Glutamatergic neuron (in vitro differentiated cells): Measurements from ENCODE around the gene MTREX. TPM values are rescaled to one million over a fixed set of nuclear protein-coding genes. Genes with fewer than 3 reads are reported as not detected.

ENCODE experiments used
- DNase-seq: peaks from one replicate; pipeline ENCODE4 v3.0.0; 2022
- H3K27ac Mint-ChIP-seq: one replicate; pipeline ENCODE4 v1.8.0; 2020; ENCODE audit warnings: mild to moderate bottlenecking, mixed read lengths, inconsistent platforms; ENCODE audit not compliant: unreplicated experiment
- H3K27me3 Mint-ChIP-seq: one replicate; pipeline ENCODE4 v1.8.0; 2020; ENCODE audit warnings: mild to moderate bottlenecking, moderate library complexity, mixed read lengths, inconsistent platforms; ENCODE audit not compliant: unreplicated experiment
- H3K36me3 Mint-ChIP-seq: one replicate; pipeline ENCODE4 v1.8.0; 2020; ENCODE audit warnings: mild to moderate bottlenecking, mixed read lengths, inconsistent platforms; ENCODE audit not compliant: unreplicated experiment
- H3K4me1 Mint-ChIP-seq: one replicate; pipeline ENCODE4 v1.8.0; 2020; ENCODE audit warnings: mild to moderate bottlenecking, low read depth, mixed read lengths, inconsistent platforms; ENCODE audit not compliant: unreplicated experiment
- H3K4me3 Mint-ChIP-seq: one replicate; pipeline ENCODE4 v1.8.0; 2020; ENCODE audit warnings: mild to moderate bottlenecking, mixed read lengths, inconsistent platforms; ENCODE audit not compliant: unreplicated experiment
- H3K9me3 Mint-ChIP-seq: one replicate; pipeline ENCODE4 v1.8.0; 2020; ENCODE audit warnings: mild to moderate bottlenecking, moderate library complexity, mixed read lengths, inconsistent platforms; ENCODE audit not compliant: unreplicated experiment
- CTCF ChIP-seq: fragments of 200-600 bp; sonication (generic); IDR thresholded peaks from one replicate; pipeline ENCODE4 v1.5.0; 2021; ENCODE audit not compliant: partially characterized antibody, unreplicated experiment
- total RNA-seq: library from RNA; stranded (reverse); fragmentation: NEBNext Ultra II Directional; extraction: Animal tissue kit (Norgen Biotek cat#: 25700); gene quantifications from one replicate; pipeline ENCODE4 v1.2.1, GENCODE V29; 2021; ENCODE audit not compliant: unreplicated experiment

Gene MTREX
- total RNA-seq, 1 donor from 2014 or later: 81.9 TPM

- Mint-ChIP-seq H3K4me3 (no peak overlapping the region), H3K36me3 (no peaks in the 10 kb centered on the region), H3K27me3 (no peaks in the 10 kb centered on the region), H3K27ac (no peak overlapping the region), H3K9me3 (no peaks in the 10 kb centered on the region), H3K4me1 (no peaks in the 10 kb centered on the region)
- no peak for DNase-seq
- TF ChIP-seq CTCF: no peak
Measured at GRCh38 chr5:55333811-55334210, 26.0 kb downstream of the MTREX start.

GRCh38 chr5:55338092-55338613 lies 30.4 kb downstream of the MTREX start:
- no peak for DNase-seq
- no peaks in the 10 kb centered on the region for H3K27me3 Mint-ChIP-seq
- H3K4me1 Mint-ChIP-seq: no peaks in the 10 kb centered on the region
- no peaks in the 10 kb centered on the region for H3K9me3 Mint-ChIP-seq
- H3K36me3 Mint-ChIP-seq: no peaks in the 10 kb centered on the region
- no peak overlapping the region for H3K4me3 Mint-ChIP-seq
- TF ChIP-seq CTCF: no peak
- no peak overlapping the region for H3K27ac Mint-ChIP-seq

- DNase-seq: no peak
- Mint-ChIP-seq H3K4me1 (no peaks in the 10 kb centered on the region), H3K4me3 (no peak overlapping the region), H3K27ac (no peak overlapping the region), H3K9me3 (no peaks in the 10 kb centered on the region), H3K36me3 (no peaks in the 10 kb centered on the region), H3K27me3 (no peaks in the 10 kb centered on the region)
- no peak for TF ChIP-seq CTCF
Measured at GRCh38 chr5:55338810-55339243, 31.0 kb downstream of the MTREX start.

GRCh38 chr5:55343107-55343506 lies 35.3 kb downstream of the MTREX start:
- no peak for TF ChIP-seq CTCF
- no peak for DNase-seq
- Mint-ChIP-seq H3K36me3 (peaks cover 9% of the 10 kb centered on the region), H3K9me3 (no peaks in the 10 kb centered on the region), H3K27ac (no peak overlapping the region), H3K4me3 (no peak overlapping the region), H3K27me3 (peaks cover 2% of the 10 kb centered on the region), H3K4me1 (no peaks in the 10 kb centered on the region)

GRCh38 chr5:55343609-55344008 lies 35.8 kb downstream of the MTREX start:
- no peak for TF ChIP-seq CTCF
- Mint-ChIP-seq H3K36me3 (peaks cover 9% of the 10 kb centered on the region), H3K9me3 (no peaks in the 10 kb centered on the region), H3K27me3 (peaks cover 2% of the 10 kb centered on the region), H3K4me3 (no peak overlapping the region), H3K4me1 (no peaks in the 10 kb centered on the region), H3K27ac (no peak overlapping the region)
- no peak for DNase-seq
